GM19372 (cell line): ENCODE measurements around the gene NOSIP.

Experiments
- ATAC-seq: cut with Tn5 transposase; IDR thresholded peaks from one replicate; pipeline ENCODE4 v1.9.1; 2021; ENCODE audit warnings: mild to moderate bottlenecking, low read depth, moderate library complexity; ENCODE audit not compliant: unreplicated experiment

The NOSIP gene

GRCh38 chr19:49574206-49574755 lies 6.1 kb downstream of the NOSIP start:
- no peak for ATAC-seq

- no peak for ATAC-seq
Measured at GRCh38 chr19:49573425-49573824, 6.9 kb downstream of the NOSIP start.

- no peak for ATAC-seq
Measured at GRCh38 chr19:49573009-49573408, 7.3 kb downstream of the NOSIP start.

DNA sequence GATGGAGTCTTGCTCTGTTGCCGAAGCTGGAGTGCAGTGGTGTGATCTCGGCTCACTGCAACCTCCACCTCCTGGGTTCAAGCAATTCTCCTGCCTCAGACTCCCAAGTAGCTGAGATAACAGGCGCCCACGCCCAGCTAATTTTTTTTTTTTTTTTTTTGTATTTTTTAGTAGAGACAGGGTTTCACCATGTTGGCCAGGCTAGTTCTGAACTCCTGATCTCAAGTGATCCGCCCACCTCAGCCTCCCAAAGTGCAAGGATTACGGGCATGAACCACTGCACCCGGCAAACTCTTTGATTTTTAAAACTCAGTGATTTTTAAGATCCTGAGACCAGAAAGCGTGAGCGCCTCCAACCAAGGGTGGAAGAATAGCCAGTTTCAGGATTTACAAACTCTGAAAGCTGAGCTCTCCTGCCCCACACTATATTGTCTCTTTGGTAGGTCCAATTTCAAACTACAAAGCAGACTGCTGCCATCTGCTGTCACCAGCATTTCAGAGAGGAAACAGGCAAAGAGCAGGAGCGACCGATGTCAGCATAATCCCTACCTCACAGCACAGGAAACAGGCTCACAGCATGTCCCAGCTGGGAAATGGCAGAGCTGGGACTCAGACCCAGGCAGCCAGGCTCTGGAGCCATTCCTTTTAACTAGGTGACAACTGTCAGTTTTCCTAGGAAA lies 9.2 kb downstream of the NOSIP start:
- ATAC-seq: no peak

DNA sequence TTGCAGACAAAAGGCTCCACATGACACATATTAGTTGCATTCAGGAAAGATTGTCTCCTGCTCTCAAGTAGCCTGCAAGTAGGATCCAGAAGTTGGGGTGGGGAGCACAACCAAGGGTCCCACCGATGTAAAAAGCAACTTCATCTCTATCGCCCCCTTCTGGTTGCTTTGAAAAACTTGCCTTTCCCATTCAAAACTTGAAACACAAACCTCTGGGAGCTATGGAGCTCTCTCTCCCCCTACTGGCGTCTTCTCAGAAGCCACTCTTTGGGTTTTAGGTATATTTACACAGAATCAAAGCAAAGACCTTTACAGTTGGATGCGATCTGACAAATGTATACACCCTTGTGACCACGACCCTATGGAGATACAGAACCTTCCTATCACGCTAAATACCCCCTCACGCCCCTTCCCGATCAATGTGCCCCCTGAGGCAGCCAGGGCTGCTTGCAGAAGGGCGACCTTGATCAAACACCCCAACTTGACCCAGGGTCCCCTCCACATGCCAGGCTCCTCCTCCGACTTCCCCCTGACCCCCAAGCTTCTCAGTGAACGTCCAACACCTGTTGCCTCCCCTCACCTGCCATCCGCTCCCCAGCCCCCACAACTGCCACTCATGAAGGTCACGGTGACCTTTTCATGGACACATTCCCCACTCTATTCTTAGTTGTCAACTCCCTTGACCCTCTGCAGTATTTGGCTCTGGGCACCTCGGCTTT lies 10.1 kb downstream of the NOSIP start:
- ATAC-seq: no peak

DNA sequence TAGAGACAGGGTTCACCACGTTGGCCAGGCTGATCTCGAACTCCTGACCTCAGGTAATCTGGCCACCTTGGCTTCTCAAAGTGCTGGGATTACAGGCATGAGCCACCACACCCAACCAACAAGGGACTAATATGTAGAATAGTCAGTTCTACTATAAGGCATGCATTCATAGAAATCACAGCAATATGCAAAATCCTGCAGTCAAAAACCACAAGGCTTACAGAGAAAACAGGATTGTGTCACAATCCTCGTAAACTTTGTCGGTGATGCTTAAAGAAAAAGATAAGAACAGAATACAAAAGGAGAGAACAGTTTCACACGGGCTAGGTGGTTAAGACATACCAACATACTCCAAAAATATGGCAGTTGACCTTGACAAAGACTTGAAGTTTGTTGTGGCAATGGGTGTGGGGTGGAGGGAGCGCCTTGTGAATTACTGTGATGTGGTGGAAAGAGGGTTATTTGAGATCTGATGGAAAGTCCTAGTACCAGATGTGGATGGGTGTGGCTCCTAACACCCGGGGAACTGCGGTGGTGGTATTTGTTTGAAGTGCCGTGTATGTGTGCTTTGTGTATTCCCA lies 12.4 kb downstream of the NOSIP start:
- ATAC-seq: no peak

GRCh38 chr19:49566302-49566701 lies 14.1 kb downstream of the NOSIP start:
- no peak for ATAC-seq

DNA sequence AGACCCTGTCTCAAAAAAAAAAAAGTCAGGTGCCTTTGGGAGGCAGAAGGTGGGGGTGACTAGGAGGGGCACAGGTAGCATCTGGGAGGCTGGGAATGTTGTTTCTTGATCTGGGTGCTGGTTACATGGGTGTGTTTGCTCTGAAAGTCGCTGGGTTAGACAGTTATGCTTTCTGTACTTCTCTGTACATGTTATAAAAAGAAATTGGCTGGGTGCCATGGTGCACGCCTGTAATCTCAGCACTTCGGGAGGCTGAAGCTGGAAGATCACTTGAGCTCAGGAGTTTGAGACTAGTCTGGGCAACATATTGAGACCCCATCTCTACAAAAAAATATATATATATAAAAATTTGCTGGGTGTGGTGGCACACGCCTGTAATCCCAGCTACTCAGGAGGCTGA lies 15.1 kb downstream of the NOSIP start:
- ATAC-seq: no peak

- ATAC-seq: no peak
Measured at GRCh38 chr19:49564616-49565045, 15.7 kb downstream of the NOSIP start.

DNA sequence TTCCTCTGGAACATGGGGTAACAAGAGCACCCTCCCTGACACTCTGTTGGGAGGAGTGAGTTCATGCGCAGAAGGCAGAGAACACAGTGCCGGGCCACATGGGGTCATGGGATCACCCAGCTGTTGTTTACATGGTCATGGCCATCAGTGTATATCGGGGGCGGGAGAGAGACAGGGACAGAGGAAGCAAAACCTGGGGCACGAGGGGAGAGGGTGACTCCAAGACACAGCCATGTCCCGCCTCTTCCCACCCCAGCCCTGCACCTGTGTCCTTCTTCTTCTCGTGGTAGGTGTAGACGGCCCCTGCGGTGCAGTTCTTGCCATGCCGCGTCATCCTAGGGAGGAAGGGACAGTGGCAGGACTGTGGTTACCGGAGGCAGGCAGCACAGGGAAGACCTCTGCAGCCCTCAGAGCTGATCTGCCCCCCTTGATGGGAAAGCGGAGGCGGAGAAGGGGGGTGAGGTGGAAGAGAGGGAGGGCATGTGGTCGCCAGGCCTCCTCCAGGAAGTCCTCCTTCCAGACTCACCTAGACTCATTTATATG lies 19.9 kb downstream of the NOSIP start:
- ATAC-seq: no peak

DNA sequence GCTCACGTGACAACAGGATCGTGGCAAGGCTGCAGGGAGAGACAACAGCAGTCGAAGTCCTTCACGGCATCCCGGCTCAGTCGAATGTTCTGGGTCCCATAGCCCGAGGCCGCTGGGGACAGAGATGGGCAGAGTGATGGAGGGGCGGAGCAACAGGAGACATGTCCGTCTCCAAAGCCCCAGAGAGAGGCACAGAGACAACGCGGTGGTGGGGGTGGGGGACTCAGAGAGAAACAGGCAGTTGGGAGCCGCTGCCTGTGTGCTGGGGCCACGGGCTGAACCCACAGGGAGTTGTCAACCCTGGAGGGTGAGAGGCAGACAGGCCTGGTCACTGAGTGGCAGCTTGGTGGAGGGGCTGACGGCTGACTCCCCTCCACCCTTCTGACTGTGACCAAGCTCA lies 20.4 kb downstream of the NOSIP start:
- no peak for ATAC-seq

DNA sequence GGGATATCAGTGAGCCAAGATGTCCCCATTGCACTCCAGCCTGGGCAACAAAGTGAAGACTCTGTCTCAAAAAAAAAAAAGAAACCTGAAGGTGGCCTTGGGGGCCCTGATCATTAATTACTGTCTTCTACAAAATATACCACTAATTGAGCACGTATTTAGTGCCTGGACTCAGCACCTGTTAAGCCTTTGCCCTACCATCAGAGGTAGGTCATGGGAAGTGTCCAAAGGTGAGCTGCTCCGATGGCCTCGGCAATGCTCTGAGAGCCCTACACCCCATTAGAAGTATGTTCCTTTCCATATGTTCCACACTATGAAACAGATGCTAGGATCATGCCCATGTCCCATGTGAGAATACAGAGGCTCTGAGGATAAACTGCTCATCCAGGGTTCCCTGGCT lies 20.9 kb downstream of the NOSIP start:
- no peak for ATAC-seq

- ATAC-seq: no peak
Measured at GRCh38 chr19:49558591-49558990, 21.8 kb downstream of the NOSIP start.

DNA sequence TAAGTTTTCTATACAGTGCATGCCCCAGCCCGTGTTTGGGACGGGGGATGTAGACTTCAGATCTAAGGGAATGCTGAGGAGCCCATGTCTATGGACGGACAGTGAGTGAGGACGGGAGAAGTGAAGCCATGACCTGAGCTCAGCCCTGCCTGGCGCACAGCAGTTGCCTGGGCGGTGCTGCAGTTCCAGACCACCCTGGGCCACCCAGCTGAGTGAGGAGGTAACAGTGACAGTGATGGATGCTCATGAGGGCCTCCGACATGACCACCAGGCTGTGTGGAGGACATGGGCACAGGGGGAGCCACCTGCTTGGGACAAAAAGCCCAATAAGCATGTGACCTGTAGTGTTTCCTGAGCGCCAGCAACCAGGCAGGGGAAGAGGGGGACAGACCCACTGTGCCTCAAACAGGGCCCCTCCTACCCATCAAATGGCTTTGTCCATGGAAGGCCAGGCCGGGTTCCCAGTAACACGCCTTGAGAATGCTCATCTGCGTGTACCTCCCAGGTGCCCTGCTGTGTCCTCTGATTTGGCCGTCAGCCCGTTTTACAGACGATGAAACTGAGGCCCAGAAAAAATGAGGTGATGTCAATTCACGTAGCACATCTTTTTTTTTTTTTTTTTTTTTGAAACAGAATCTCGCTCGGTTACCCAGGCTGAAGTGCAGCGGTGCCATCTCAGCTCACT lies 22.6 kb downstream of the NOSIP start:
- ATAC-seq: no peak

DNA sequence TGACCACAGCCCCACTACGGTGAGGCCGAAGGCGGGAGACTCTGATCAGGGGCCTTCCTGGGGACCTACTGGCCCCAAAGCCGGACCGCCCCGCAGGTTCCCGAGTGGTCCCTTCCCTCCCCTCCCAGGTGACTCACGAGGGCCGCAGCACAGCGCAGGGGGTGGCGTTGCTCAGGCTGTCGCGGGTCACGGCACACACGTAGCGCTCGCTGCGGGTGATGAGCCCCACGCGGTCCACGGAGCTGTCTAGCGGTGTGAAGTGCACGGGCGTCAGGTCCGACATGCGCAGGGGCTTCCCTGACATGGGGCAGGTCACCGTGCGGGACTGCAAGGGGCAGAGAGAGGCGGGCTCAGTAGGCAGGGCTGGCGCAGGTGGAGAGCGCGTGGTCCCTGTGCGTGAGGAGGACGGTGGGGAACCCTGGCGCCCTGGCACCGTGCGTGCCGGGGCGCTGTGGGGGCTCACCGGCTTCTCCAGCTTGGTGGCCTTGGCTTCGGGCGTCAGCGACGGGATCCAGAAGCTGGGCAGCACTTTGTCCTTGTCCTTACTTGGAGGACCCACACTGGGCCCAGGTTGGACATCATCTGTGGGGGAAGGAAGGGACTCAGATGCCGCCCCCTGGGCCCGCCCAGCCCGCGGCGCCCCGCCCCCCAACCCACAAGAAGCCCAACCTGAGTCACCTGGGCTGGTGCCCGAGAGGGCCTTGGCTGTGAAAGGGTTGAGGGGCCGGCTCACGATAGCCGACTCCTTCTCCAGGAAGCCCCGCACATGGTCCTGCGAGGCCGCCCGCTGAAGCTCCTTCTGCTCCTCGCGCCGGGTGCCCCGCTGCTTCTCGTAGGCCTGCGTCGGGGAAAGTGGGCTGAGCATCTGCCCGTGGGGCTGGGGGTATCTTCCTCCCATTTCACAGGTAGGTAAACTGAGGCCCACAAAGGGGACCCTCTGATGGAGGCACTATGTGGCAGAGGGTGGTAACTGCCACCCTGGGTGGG lies 23.7 kb downstream of the NOSIP start:
- ATAC-seq: no peak

- no peak for ATAC-seq
Measured at GRCh38 chr19:49555600-49556411, 24.6 kb downstream of the NOSIP start.

- ATAC-seq: no peak
Measured at GRCh38 chr19:49554701-49555181, 25.6 kb downstream of the NOSIP start.

GRCh38 chr19:49553451-49554271 lies 26.7 kb downstream of the NOSIP start:
- ATAC-seq: no peak
